A673 (cell line): ENCODE measurements around the gene MX2. TPM values are rescaled to one million over a fixed set of nuclear protein-coding genes. Genes with fewer than 3 reads are reported as not detected.

Experiments used
- BruUV-seq: library from RNA; stranded (reverse); fragments of 400-500 nt; replicated peaks from 2 replicates; lab custom pipeline; 2021; lab: Mats Ljungman, UMichigan
- CTCF ChIA-PET: fragments of 300-600 bp; sonication (Branson Sonifier 250); formaldehyde crosslinking; loops from one replicate; lab custom pipeline; 2022; ENCODE audit warnings: antibody characterized with exemption; lab: Charles Lee
- POLR2A ChIA-PET: fragments of 300-600 bp; sonication (Branson Sonifier 250); formaldehyde crosslinking; loops from one replicate; lab custom pipeline; 2022; ENCODE audit warnings: antibody characterized with exemption; ENCODE audit not compliant: low non-redundant PET; lab: Charles Lee
- DNase-seq: peaks from one replicate; pipeline ENCODE4 v3.0.0-alpha.2; 2015; ENCODE audit warnings: low spot score
- H3K27ac ChIP-seq: fragments of 200-600 bp; sonication (generic); 2 replicates; pipeline ENCODE4 v1.5.1; 2016; ENCODE audit warnings: mixed run types, low read depth, mild to moderate bottlenecking, mixed read lengths, antibody characterized with exemption, low read length; ENCODE audit not compliant: poor library complexity, severe bottlenecking
- H3K27me3 ChIP-seq: fragments of 200-600 bp; sonication (generic); replicated peaks from 2 replicates; pipeline ENCODE4 v1.6.1; 2017; ENCODE audit warnings: mixed run types, low read depth, mild to moderate bottlenecking, mixed read lengths, antibody characterized with exemption, low read length; ENCODE audit not compliant: insufficient read depth, poor library complexity
- H3K36me3 ChIP-seq: fragments of 200-600 bp; sonication (generic); 2 replicates; pipeline ENCODE4 v1.6.1; 2016; ENCODE audit warnings: mixed run types, mild to moderate bottlenecking, mixed read lengths, antibody characterized with exemption, low read length; ENCODE audit not compliant: insufficient read depth, poor library complexity, severe bottlenecking
- H3K4me1 ChIP-seq: fragments of 200-600 bp; sonication (generic); 2 replicates; pipeline ENCODE4 v1.6.1; 2017; ENCODE audit warnings: mixed run types, mild to moderate bottlenecking, mixed read lengths, antibody characterized with exemption, low read length; ENCODE audit not compliant: insufficient read depth, poor library complexity, severe bottlenecking
- H3K4me3 ChIP-seq: fragments of 200-600 bp; sonication (generic); 2 replicates; pipeline ENCODE4 v1.5.1; 2016; ENCODE audit warnings: low read depth, mixed run types, mild to moderate bottlenecking, mixed read lengths, low read length; ENCODE audit not compliant: poor library complexity, severe bottlenecking
- H3K9me3 ChIP-seq: fragments of 200-600 bp; sonication (generic); 2 replicates; pipeline ENCODE4 v1.6.1; 2016; ENCODE audit warnings: mixed run types, low read depth, mild to moderate bottlenecking, mixed read lengths, antibody characterized with exemption, low read length; ENCODE audit not compliant: poor library complexity, severe bottlenecking
- CTCF ChIP-seq: fragments of 300-800, 200-600 bp; sonication (generic); conservative IDR thresholded peaks from 2 replicates; pipeline ENCODE4 v1.5.1; 2017; ENCODE audit warnings: low read depth, mild to moderate bottlenecking, antibody characterized with exemption, low read length, moderate library complexity, mixed read lengths
- EZH2 ChIP-seq: fragments of 200-600 bp; sonication (generic); IDR thresholded peaks from 2 replicates; pipeline ENCODE4 v1.6.1; 2017; ENCODE audit warnings: borderline replicate concordance, low read depth, mild to moderate bottlenecking, mixed read lengths, antibody characterized with exemption, low read length; ENCODE audit not compliant: poor library complexity, severe bottlenecking
- intact Hi-C: fragments of 100-400 bp; cut with micrococcal nuclease; formaldehyde crosslinking; loops from one replicate; pipeline ENCODE4 v1.10.0; 2022; ENCODE audit not compliant: unreplicated experiment
- total RNA-seq: library from RNA; stranded (reverse); gene quantifications from 2 replicates; pipeline ENCODE4 v1.2.3, GENCODE V29; 2021

Gene MX2
- total RNA-seq, 1 experiment from 2014 or later: not detected

- Histone ChIP-seq H3K27ac (no peak overlapping the region), H3K4me1 (no peaks in the 10 kb centered on the region), H3K27me3 (no peaks in the 10 kb centered on the region), H3K4me3 (no peak overlapping the region), H3K9me3 (peaks cover 7% of the 10 kb centered on the region), H3K36me3 (no peaks in the 10 kb centered on the region)
- TF ChIP-seq EZH2 (no peak), CTCF (no peak)
- ChIA-PET POLR2A (no interaction called here), CTCF (no interaction called here)
- DNase-seq: no peak
- intact Hi-C loops: no loop called here
- no TSS peak for BruUV-seq
Observed at GRCh38 chr21:41433566-41433965, 71.7 kb downstream of the MX2 start.

- BruUV-seq: no TSS peak
- POLR2A ChIA-PET: no interaction called here
Observed at GRCh38 chr21:41435706-41436105, 73.9 kb downstream of the MX2 start.

GRCh38 chr21:41437729-41438128, 75.9 kb downstream of the MX2 start:
- H3K9me3 ChIP-seq: peaks cover 7% of the 10 kb centered on the region
- H3K27me3 ChIP-seq: no peaks in the 10 kb centered on the region
- BruUV-seq: no TSS peak
- H3K36me3 ChIP-seq: no peaks in the 10 kb centered on the region
- intact Hi-C loops: no loop called here
- H3K4me3 ChIP-seq: no peak overlapping the region
- POLR2A ChIA-PET: no interaction called here
- no peak for DNase-seq
- CTCF ChIA-PET: no interaction called here
- H3K27ac ChIP-seq: no peak overlapping the region
- H3K4me1 ChIP-seq: no peaks in the 10 kb centered on the region
- TF ChIP-seq EZH2 (no peak), CTCF (no peak)

More at GRCh38 chr21:41435706-41436105, 73.9 kb downstream of the MX2 start:
- CTCF ChIA-PET: no interaction called here
- TF ChIP-seq EZH2 (no peak), CTCF (no peak)
- no peak overlapping the region for H3K4me3 ChIP-seq
- H3K27me3 ChIP-seq: no peaks in the 10 kb centered on the region
- H3K27ac ChIP-seq: no peak overlapping the region
- peaks cover 7% of the 10 kb centered on the region for H3K9me3 ChIP-seq
- no peaks in the 10 kb centered on the region for H3K4me1 ChIP-seq
- intact Hi-C loops: no loop called here
- no peak for DNase-seq
- H3K36me3 ChIP-seq: no peaks in the 10 kb centered on the region
